ENCODE measurements around the gene APEH. TPM values are rescaled to one million over a fixed set of nuclear protein-coding genes. Genes with fewer than 3 reads are reported as not detected.

APEH gene
- total and polyA plus RNA-seq, 10 of the 15 experiments (the other 5 are each of a cell fraction or from before 2014, with no cell fraction given), result 74.4 to 214 (median 131) TPM

DNA sequence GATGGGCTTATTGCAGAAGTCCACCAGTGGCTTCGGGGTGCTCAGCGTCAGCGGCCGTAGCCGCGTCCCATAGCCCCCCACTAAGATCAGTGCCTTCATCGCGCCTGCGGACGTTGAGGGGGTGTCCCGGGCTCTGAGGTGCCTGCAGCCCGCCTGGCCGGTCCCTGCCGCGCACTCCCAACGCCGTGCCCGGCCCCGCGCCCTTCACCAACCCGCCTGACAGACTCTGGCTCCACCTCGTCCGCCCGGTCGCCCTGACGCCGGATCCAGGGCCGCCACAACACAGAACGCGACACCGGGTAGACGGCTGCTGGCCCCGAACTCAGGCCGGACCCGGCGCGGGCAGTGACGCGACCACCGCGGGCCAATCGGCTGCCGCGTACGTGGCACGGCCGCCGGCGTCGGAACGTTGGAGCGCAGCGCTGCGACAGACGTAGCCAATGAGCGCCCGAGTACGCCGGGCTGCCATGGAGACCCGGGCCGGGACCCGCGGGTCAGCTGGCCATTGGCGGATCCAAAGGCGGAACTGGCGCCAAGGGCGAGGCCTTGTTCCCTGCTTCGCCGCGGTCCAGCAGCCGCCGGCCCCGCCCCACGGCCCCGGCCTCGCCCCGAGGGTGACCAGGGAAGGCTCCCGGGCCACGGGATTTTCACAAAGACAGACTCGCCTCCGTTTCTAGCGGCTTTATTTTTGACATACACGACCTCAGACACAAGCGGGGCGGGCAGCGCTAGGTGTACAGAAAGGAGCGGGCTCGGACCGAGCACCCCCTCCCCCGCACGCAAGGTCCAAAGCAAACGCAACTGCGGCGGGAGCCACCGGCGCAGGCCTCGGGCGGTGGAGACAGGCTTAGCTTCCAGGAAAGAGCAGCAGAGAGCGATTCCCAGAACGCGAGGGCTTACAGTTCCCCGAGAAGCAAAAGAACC is 49.7 kb downstream of the APEH start, which contains the start of gene GMPPB (continued):
- TF ChIP-seq, protein P1, sequence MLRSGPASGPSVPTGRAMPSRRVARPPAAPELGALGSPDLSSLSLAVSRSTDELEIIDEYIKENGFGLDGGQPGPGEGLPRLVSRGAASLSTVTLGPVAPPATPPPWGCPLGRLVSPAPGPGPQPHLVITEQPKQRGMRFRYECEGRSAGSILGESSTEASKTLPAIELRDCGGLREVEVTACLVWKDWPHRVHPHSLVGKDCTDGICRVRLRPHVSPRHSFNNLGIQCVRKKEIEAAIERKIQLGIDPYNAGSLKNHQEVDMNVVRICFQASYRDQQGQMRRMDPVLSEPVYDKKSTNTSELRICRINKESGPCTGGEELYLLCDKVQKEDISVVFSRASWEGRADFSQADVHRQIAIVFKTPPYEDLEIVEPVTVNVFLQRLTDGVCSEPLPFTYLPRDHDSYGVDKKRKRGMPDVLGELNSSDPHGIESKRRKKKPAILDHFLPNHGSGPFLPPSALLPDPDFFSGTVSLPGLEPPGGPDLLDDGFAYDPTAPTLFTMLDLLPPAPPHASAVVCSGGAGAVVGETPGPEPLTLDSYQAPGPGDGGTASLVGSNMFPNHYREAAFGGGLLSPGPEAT (IDR thresholded peaks at IDR 0.05; ENCODE audit: low read depth), result peak; percentile 59; the same call in 1 of the 2 replicates
- TF ChIP-seq TAF1 (IDR thresholded peaks at IDR 0.05; ENCODE audit: borderline replicate concordance, low read depth, low read length) (peak; percentile 43; the same call in 1 of the 2 replicates), PAX5 (IDR thresholded peaks at IDR 0.05; ENCODE audit: borderline replicate concordance, low read depth, low read length) (no peak), NRF1 (conservative IDR thresholded peaks at IDR 0.05; ENCODE audit: low read depth, low read length) (no peak), GATAD2B (conservative IDR thresholded peaks at IDR 0.05; ENCODE audit: low read depth) (peak; percentile 70), YBX1 (IDR thresholded peaks at IDR 0.05) (no peak), EED (IDR thresholded peaks at IDR 0.05; ENCODE audit: low read depth) (no peak), ZNF274 (IDR thresholded peaks at IDR 0.05; ENCODE audit: insufficient read depth, insufficient read length) (no peak), TCF3 (IDR thresholded peaks at IDR 0.05; ENCODE audit: borderline replicate concordance, insufficient read depth, low read depth, low read length) (0 out of 2 replicates have a peak, but pooled peaks have one; percentile 6), MTA3 (IDR thresholded peaks at IDR 0.05; ENCODE audit: borderline replicate concordance, low read length) (no peak), KAT2A (conservative IDR thresholded peaks at IDR 0.05; ENCODE audit: control insufficient read depth, low read depth, low read length) (no peak)
- TF ChIP-seq, protein P2, sequence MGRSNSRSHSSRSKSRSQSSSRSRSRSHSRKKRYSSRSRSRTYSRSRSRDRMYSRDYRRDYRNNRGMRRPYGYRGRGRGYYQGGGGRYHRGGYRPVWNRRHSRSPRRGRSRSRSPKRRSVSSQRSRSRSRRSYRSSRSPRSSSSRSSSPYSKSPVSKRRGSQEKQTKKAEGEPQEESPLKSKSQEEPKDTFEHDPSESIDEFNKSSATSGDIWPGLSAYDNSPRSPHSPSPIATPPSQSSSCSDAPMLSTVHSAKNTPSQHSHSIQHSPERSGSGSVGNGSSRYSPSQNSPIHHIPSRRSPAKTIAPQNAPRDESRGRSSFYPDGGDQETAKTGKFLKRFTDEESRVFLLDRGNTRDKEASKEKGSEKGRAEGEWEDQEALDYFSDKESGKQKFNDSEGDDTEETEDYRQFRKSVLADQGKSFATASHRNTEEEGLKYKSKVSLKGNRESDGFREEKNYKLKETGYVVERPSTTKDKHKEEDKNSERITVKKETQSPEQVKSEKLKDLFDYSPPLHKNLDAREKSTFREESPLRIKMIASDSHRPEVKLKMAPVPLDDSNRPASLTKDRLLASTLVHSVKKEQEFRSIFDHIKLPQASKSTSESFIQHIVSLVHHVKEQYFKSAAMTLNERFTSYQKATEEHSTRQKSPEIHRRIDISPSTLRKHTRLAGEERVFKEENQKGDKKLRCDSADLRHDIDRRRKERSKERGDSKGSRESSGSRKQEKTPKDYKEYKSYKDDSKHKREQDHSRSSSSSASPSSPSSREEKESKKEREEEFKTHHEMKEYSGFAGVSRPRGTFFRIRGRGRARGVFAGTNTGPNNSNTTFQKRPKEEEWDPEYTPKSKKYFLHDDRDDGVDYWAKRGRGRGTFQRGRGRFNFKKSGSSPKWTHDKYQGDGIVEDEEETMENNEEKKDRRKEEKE (IDR thresholded peaks at IDR 0.05), result no peak
- TF ChIP-seq, protein P3, sequence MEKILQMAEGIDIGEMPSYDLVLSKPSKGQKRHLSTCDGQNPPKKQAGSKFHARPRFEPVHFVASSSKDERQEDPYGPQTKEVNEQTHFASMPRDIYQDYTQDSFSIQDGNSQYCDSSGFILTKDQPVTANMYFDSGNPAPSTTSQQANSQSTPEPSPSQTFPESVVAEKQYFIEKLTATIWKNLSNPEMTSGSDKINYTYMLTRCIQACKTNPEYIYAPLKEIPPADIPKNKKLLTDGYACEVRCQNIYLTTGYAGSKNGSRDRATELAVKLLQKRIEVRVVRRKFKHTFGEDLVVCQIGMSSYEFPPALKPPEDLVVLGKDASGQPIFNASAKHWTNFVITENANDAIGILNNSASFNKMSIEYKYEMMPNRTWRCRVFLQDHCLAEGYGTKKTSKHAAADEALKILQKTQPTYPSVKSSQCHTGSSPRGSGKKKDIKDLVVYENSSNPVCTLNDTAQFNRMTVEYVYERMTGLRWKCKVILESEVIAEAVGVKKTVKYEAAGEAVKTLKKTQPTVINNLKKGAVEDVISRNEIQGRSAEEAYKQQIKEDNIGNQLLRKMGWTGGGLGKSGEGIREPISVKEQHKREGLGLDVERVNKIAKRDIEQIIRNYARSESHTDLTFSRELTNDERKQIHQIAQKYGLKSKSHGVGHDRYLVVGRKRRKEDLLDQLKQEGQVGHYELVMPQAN (conservative IDR thresholded peaks at IDR 0.05), result peak; percentile 94
- TF ChIP-seq, protein P4, sequence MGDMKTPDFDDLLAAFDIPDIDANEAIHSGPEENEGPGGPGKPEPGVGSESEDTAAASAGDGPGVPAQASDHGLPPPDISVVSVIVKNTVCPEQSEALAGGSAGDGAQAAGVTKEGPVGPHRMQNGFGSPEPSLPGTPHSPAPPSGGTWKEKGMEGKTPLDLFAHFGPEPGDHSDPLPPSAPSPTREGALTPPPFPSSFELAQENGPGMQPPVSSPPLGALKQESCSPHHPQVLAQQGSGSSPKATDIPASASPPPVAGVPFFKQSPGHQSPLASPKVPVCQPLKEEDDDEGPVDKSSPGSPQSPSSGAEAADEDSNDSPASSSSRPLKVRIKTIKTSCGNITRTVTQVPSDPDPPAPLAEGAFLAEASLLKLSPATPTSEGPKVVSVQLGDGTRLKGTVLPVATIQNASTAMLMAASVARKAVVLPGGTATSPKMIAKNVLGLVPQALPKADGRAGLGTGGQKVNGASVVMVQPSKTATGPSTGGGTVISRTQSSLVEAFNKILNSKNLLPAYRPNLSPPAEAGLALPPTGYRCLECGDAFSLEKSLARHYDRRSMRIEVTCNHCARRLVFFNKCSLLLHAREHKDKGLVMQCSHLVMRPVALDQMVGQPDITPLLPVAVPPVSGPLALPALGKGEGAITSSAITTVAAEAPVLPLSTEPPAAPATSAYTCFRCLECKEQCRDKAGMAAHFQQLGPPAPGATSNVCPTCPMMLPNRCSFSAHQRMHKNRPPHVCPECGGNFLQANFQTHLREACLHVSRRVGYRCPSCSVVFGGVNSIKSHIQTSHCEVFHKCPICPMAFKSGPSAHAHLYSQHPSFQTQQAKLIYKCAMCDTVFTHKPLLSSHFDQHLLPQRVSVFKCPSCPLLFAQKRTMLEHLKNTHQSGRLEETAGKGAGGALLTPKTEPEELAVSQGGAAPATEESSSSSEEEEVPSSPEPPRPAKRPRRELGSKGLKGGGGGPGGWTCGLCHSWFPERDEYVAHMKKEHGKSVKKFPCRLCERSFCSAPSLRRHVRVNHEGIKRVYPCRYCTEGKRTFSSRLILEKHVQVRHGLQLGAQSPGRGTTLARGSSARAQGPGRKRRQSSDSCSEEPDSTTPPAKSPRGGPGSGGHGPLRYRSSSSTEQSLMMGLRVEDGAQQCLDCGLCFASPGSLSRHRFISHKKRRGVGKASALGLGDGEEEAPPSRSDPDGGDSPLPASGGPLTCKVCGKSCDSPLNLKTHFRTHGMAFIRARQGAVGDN (IDR thresholded peaks at IDR 0.05), result peak; percentile 32; the same call in 1 of the 2 replicates

Measured in GM12878 (cell line).